Measurements from ENCODE around the gene ACSL6.

The ACSL6 gene

DNA sequence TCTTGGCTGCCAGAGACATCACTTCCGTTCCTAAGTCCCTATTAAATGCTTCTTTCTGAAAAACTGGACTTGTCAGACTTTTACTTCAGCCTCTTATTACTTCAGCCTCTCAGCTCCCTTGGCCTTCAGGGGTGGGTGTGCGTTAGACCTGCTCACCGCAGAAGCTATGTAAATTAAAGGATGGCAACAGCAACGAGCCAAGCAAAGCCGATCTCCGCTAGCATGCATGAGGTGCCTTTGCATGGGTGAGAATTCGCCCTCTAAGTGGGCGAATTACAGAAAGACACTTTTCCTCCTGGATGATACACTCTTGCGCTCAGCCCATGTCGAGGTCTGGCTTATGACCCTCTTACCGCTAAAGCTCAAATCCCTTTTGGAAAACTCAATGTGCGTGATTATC lies 38.1 kb upstream of the ACSL6 start:
- FAIRE-seq: no peak

DNA sequence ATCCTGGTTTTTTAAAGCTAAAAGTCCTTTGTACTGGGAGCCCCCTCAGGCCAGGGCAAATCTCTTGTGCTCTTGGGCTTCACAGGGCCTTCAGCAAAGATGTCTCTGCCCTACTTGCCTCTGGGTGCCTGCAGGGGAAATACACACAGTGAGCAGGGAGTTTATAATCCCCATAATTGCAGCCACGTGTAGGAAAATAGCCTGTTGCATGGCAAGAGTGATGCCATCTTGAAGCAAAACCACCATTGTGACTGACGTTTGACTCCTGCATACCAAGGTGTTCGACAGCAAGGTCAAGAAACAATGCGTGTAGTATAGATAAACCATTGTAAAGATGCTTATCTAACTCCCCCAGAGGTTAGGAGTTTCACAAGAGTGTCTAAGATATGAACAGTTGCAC lies 37.6 kb upstream of the ACSL6 start:
- no peak for DNase-seq (ENCODE audit: low spot score)
- FAIRE-seq: no peak

More for the DNA sequence above, 38.1 kb upstream of the ACSL6 start:
- DNase-seq (ENCODE audit: low spot score): no peak

DNA sequence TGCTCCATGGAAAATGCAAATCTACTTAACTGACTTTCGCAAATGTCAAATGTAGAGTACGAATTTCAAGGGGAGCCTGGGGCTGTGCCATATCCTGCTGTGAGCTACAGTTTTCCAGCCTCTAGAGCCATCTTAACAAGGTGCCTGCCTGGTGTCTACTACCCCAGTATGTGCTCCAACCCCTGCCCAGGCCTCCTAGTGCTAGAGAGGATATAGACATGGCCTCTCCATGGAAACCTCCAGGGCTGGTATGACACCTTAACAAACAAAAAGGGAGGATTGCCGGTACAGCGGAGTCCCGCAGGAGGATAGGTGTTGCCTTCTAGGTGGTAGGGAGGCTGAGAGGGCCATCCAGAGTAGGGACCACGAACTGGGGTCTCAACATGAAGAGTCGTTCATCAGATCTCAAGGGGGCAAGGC lies 35.4 kb upstream of the ACSL6 start:
- no peak for DNase-seq (ENCODE audit: low spot score)
- FAIRE-seq: no peak

DNA sequence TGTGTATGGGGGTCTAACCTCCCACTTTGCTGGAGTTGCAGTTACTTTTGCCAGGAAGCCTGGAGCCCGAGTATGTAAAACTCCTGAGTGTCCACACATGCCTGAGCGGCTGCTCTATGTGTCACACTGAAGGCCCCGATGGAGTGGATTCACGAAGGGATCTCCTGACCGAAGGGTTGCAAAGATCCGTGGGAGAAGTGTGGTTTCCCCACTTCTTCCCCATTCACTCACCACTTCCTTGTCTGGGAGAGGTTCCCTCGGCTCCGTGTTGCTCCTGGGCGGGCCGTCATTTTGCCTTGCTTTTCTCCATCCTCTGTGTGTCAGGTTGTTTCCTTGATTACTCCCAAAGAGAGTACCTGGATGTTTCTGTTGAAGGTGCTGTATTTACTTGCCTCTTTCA lies 32.7 kb upstream of the ACSL6 start:
- DNase-seq (ENCODE audit: low spot score): no peak
- no peak for FAIRE-seq

- FAIRE-seq (no peak), DNase-seq (ENCODE audit: low spot score) (no peak)
Measured at GRCh38 chr5:132037353-132037752, 25.9 kb upstream of the ACSL6 start.

- no peak for FAIRE-seq
Measured at GRCh38 chr5:132033122-132033521, 21.7 kb upstream of the ACSL6 start.

GRCh38 chr5:132032196-132032595 lies 20.7 kb upstream of the ACSL6 start:
- DNase-seq (ENCODE audit: low spot score) (no peak), FAIRE-seq (no peak)

More at GRCh38 chr5:132033122-132033521, 21.7 kb upstream of the ACSL6 start:
- DNase-seq (ENCODE audit: low spot score): no peak

- FAIRE-seq: no peak
- no peak for DNase-seq (ENCODE audit: low spot score)
Measured at GRCh38 chr5:132030610-132031009, 19.2 kb upstream of the ACSL6 start.

GRCh38 chr5:132029609-132030330 lies 18.3 kb upstream of the ACSL6 start:
- FAIRE-seq (no peak), DNase-seq (ENCODE audit: low spot score) (no peak)

- FAIRE-seq (no peak), DNase-seq (ENCODE audit: low spot score) (no peak)
Measured at GRCh38 chr5:132027027-132027426, 15.6 kb upstream of the ACSL6 start.

DNA sequence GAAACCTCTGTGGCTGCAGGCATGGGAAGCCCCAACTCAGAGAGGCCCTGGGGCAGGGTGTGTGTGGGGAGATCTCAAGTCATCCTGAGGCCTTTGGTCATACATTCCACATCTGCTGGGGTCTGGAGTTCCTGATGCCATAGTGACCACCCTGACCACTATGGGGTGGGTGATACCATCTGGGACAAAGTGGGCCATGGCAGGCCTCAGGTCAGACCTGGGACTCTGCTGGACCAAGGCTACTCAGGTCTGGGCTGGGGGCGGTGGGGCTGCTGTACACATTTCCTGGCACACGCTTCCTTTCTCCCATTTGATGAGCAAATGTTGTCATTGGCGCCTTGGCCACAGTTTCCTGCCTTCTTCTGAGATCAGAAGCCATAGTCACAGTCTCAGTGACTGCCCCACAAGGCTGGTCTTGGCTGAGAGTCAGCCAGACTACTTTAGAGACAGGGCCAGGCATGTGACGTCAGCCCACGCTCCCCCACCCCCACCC lies 15.1 kb upstream of the ACSL6 start:
- FAIRE-seq (no peak), DNase-seq (ENCODE audit: low spot score) (no peak)

GRCh38 chr5:132025403-132025971 lies 14.0 kb upstream of the ACSL6 start:
- DNase-seq (ENCODE audit: low spot score) (no peak), FAIRE-seq (no peak)

DNA sequence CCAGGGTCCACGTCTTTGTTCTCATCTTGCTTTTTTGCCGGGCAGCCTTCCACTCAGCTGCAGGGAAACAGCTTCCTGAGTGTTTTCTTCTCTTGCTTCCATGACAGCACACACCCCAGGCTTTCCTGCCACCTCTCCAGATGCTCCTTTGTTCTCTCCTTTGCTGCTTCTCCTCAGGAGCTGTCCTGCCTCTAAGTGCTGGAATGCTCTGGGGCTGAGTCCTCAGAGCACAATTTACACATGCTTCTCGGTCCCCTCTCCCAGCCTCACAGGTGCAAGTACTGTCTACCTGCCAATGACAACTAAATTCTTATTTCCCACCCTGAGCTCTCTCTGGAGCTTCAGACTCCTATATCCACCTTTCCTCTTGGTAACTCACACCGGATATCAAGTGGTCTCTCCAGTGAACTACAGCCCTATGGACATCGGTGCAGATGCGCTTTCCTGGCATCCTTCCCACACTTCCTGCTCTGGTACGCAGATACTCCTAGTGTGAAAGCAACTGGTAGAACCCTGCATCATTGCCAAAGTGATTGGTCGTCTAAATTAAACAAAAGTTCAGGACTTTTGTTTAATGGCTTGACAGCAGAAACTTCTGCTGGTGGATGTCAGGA lies 13.4 kb upstream of the ACSL6 start:
- no peak for DNase-seq (ENCODE audit: low spot score)
- FAIRE-seq: no peak

GRCh38 chr5:132024117-132024435 lies 12.6 kb upstream of the ACSL6 start:
- DNase-seq (ENCODE audit: low spot score) (no peak), FAIRE-seq (peak; percentile 50)

- DNase-seq (ENCODE audit: low spot score): no peak
Measured at GRCh38 chr5:132023258-132024116, 12.0 kb upstream of the ACSL6 start.

DNA sequence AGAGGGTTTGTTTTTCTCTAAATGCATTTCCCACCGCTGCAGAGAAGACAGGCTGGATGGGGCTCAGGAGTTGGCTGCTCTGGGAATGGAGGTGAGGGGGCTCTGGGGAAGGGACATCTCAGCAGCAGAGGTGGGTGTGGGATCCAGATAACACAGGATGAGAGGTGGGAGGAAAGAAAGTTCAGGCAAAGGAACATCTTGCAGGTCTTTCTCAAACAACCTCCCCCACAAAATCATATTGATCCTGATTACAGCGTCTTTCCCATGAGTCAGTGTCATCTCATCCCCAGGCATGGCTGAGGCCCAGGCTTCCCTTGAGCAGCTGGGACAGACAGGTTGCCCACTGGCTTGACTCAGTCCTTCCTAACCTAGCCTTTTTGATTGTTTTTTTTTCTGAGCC lies 11.3 kb upstream of the ACSL6 start:
- FAIRE-seq: no peak
- no peak for DNase-seq (ENCODE audit: low spot score)

More at GRCh38 chr5:132023258-132024116, 12.0 kb upstream of the ACSL6 start:
- FAIRE-seq: no peak

- FAIRE-seq: no peak
- DNase-seq (ENCODE audit: low spot score): no peak
Measured at GRCh38 chr5:132021654-132022053, 10.2 kb upstream of the ACSL6 start.

DNA sequence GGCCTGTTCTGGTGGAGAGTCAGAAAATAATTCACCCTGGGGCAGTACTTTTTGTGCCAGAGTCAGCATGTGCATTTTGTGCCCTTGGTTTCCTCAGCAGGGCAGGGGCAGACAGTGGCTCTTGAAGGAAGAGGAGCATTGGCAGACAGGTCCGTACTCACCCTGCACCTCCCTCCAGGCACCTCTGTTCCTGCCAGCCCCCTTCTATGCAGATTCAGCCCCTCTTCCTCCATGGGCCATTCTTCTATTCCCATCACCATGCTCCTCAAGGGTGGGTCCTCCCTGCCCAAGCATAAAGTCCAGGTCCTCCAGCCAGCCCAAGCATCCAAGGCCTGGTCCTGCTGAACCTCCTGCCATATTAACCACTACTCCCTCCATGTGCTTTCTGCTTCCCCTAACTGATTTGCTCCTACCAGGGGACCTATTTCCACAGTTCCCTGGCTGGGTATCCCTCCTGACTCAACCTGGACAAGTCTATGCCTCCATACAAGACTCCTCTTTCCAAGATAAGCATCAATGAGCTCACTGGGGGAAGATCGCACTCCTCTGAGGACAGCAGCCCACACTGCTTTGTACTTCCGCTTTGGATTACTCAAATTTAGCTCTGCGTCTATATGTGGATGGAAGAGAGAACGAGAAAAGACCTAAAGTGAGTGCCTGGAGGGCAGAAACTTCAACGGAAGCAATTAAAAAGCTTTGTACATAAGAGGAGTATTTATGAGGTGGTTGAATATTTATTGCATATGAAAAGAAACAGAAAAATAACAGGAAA lies 9.3 kb upstream of the ACSL6 start:
- no peak for DNase-seq (ENCODE audit: low spot score)
- no peak for FAIRE-seq

DNA sequence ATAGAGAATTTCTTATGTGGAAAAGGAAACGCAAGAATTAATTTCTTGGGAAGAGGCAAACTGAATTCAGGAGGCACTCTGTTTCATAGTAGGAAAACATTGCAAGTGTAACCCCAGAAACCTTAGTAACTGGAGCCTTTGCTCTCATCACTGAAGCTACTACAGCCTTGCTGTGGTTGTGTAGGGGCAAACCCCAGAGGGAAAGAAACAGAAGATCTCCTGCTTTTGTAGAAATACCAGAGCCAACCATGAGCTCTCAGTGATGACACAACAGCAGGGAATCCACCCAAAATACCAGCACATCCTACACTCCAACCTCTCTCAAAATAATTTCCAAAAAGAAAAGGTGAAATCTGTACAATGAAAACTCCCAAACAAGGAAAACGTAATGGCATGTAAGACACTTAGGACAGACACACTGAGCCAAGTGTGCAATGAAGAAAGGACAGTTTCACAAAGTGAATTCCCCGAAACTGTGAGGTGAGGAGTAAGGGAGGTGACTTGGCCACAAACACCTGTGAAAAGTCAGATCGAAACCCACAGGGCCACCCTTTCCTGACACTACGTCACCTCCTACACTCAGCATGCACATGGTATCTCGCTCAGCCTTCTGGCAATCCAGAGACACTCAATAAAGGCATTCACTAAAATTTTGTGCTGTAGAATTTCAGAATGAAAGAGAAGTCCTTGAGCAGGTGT lies 8.5 kb upstream of the ACSL6 start:
- FAIRE-seq (no peak), DNase-seq (ENCODE audit: low spot score) (no peak)

- DNase-seq (ENCODE audit: low spot score): no peak
- no peak for FAIRE-seq
Measured at GRCh38 chr5:132019337-132019736, 7.9 kb upstream of the ACSL6 start.
